Measurements from ENCODE around the gene ADPRH. TPM values are rescaled to one million over a fixed set of nuclear protein-coding genes. Genes with fewer than 3 reads are reported as not detected.

The ADPRH gene
- total RNA-seq, 4 donors from 2014 or later = 0.66 to 5.1 (median 2.9) TPM

- no peak for DNase-seq
- Histone ChIP-seq H3K4me3 (no peak overlapping the region), H3K27ac (no peak overlapping the region), H3K27me3 (no peaks in the 10 kb centered on the region), H3K9me3 (no peaks in the 10 kb centered on the region), H3K36me3 (no peaks in the 10 kb centered on the region), H3K4me1 (no peaks in the 10 kb centered on the region)
- 85 to 92% methylated on average over 4 of the region's 4 CpGs for WGBS, 2 donors
- TF ChIP-seq CTCF (IDR thresholded peaks at IDR 0.05) (no peak), POLR2A (IDR thresholded peaks at IDR 0.05) (no peak)
- intact Hi-C loops (cut with DNase I) = no loop called here
Observed at GRCh38 chr3:119536757-119537156, 42.5 kb upstream of the ADPRH start.

- WGBS, 2 donors = 82 to 93% methylated on average over 1 of the region's 1 CpG
- TF ChIP-seq POLR2A (IDR thresholded peaks at IDR 0.05) (no peak), CTCF (IDR thresholded peaks at IDR 0.05) (no peak)
- intact Hi-C loops (cut with DNase I) = no loop called here
- H3K27me3 ChIP-seq = no peaks in the 10 kb centered on the region
- H3K27ac ChIP-seq = no peak overlapping the region
- no peaks in the 10 kb centered on the region for H3K36me3 ChIP-seq
- H3K9me3 ChIP-seq = no peaks in the 10 kb centered on the region
- DNase-seq = no peak
- no peaks in the 10 kb centered on the region for H3K4me1 ChIP-seq
- no peak overlapping the region for H3K4me3 ChIP-seq
Observed at GRCh38 chr3:119538772-119539171, 40.5 kb upstream of the ADPRH start.

GRCh38 chr3:119541547-119541946 is 37.7 kb upstream of the ADPRH start:
- 63 to 65% methylated on average over 3 of the region's 3 CpGs for WGBS, 2 donors
- DNase-seq = no peak
- no peaks in the 10 kb centered on the region for H3K36me3 ChIP-seq
- no peaks in the 10 kb centered on the region for H3K4me1 ChIP-seq
- no peaks in the 10 kb centered on the region for H3K9me3 ChIP-seq
- TF ChIP-seq CTCF (IDR thresholded peaks at IDR 0.05) (no peak), POLR2A (IDR thresholded peaks at IDR 0.05) (no peak)
- H3K4me3 ChIP-seq = no peak overlapping the region
- intact Hi-C loops (cut with DNase I) = no loop called here
- H3K27ac ChIP-seq = no peak overlapping the region
- no peaks in the 10 kb centered on the region for H3K27me3 ChIP-seq

- intact Hi-C loops (cut with DNase I) = no loop called here
- H3K9me3 ChIP-seq = no peaks in the 10 kb centered on the region
- H3K4me1 ChIP-seq = no peaks in the 10 kb centered on the region
- no peak overlapping the region for H3K27ac ChIP-seq
- H3K27me3 ChIP-seq = no peaks in the 10 kb centered on the region
- TF ChIP-seq POLR2A (IDR thresholded peaks at IDR 0.05) = no peak
- TF ChIP-seq CTCF (IDR thresholded peaks at IDR 0.05) = no peak
- DNase-seq = no peak
- 72% methylated on average over 2 of the region's 2 CpGs for WGBS, 2 donors
- no peaks in the 10 kb centered on the region for H3K36me3 ChIP-seq
- no peak overlapping the region for H3K4me3 ChIP-seq
Observed at GRCh38 chr3:119542168-119542767, 37.0 kb upstream of the ADPRH start.

- H3K4me1 ChIP-seq = no peaks in the 10 kb centered on the region
- H3K27ac ChIP-seq = no peak overlapping the region
- H3K9me3 ChIP-seq = no peaks in the 10 kb centered on the region
- no peak for DNase-seq
- no peaks in the 10 kb centered on the region for H3K27me3 ChIP-seq
- H3K36me3 ChIP-seq = no peaks in the 10 kb centered on the region
- TF ChIP-seq CTCF (IDR thresholded peaks at IDR 0.05) (no peak), POLR2A (IDR thresholded peaks at IDR 0.05) (no peak)
- H3K4me3 ChIP-seq = no peak overlapping the region
- intact Hi-C loops (cut with DNase I) = no loop called here
- 91 to 97% methylated on average over 7 of the region's 7 CpGs for WGBS, 2 donors
Observed at GRCh38 chr3:119543147-119543546, 36.1 kb upstream of the ADPRH start.

Measured in esophagus squamous epithelium (tissue), 5 donors.